ENCODE data around the gene NFAM1. TPM values are rescaled to one million over a fixed set of nuclear protein-coding genes. Genes with fewer than 3 reads are reported as not detected.

Gene NFAM1
- total and polyA plus RNA-seq, 12 donors = 0.44 to 11.2 (median 7.1) TPM

GRCh38 chr22:42367980-42368378 is 64.2 kb downstream of the NFAM1 start:
- H3K9me3 ChIP-seq (replicated peaks in 1 of 3) = no peaks in the 10 kb centered on the region
- peak in 2 of 7 donors; percentile 17 to 64 for DNase-seq
- no peaks in the 10 kb centered on the region for H3K36me3 ChIP-seq (replicated peaks in 1 of 2)
- peak overlapping the region in 1 of 4 donors; percentile 79 for H3K4me3 ChIP-seq
- no peaks in the 10 kb centered on the region for H3K27me3 ChIP-seq
- H3K4me1 ChIP-seq (replicated peaks in 1 of 2) = peaks cover 11 to 28% of the 10 kb centered on the region in 2 donors
- peak overlapping the region in 1 of 5 donors; percentile 38 for H3K27ac ChIP-seq
- TF ChIP-seq POLR2A (IDR thresholded peaks at IDR 0.05) = no peak
- no peak for TF ChIP-seq CTCF (IDR thresholded peaks at IDR 0.05)
- intact Hi-C loops (cut with DNase I) = no loop called here
- 11 to 37% (median 22%) methylated on average over 3 to 11 of the region's 11 CpGs for WGBS, 4 donors

- intact Hi-C loops (cut with DNase I) = no loop called here
- peak in 4 of 7 donors; percentile 56 to 73 (median 60) for DNase-seq
- Histone ChIP-seq H3K27me3 (no peaks in the 10 kb centered on the region), H3K4me3 (no peak overlapping the region), H3K9me3 (replicated peaks in 1 of 3) (no peaks in the 10 kb centered on the region), H3K4me1 (replicated peaks in 1 of 2) (peaks cover 11 to 28% of the 10 kb centered on the region in 2 donors), H3K27ac (peak overlapping the region in 2 of 5 donors; percentile 40 to 63), H3K36me3 (replicated peaks in 1 of 2) (no peaks in the 10 kb centered on the region)
- TF ChIP-seq POLR2A (IDR thresholded peaks at IDR 0.05) (no peak), CTCF (IDR thresholded peaks at IDR 0.05) (no peak)
- WGBS, 4 donors = 59 to 77% (median 64%) methylated on average over 7 to 8 of the region's 8 CpGs
These were observed 65.2 kb downstream of the NFAM1 start for GRCh38 chr22:42366806-42367581.

- peak in 2 of 7 donors; percentile 30 to 39 for DNase-seq
- Histone ChIP-seq H3K36me3 (replicated peaks in 1 of 2) (no peaks in the 10 kb centered on the region), H3K27me3 (no peaks in the 10 kb centered on the region), H3K9me3 (replicated peaks in 1 of 3) (no peaks in the 10 kb centered on the region), H3K4me3 (no peak overlapping the region), H3K27ac (peak overlapping the region in 2 of 5 donors; percentile 23 to 63), H3K4me1 (replicated peaks in 1 of 2) (peaks cover 11 to 28% of the 10 kb centered on the region in 2 donors)
- intact Hi-C loops (cut with DNase I) = no loop called here
- WGBS, 4 donors = 54 to 76% (median 67%) methylated on average over 10 of the region's 10 CpGs
- TF ChIP-seq CTCF (IDR thresholded peaks at IDR 0.05) = no peak
These were observed 66.1 kb downstream of the NFAM1 start for GRCh38 chr22:42365942-42366695.

- no peak for TF ChIP-seq CTCF (IDR thresholded peaks at IDR 0.05)
- no peak for TF ChIP-seq POLR2A (IDR thresholded peaks at IDR 0.05)
- Histone ChIP-seq H3K9me3 (replicated peaks in 1 of 3) (no peaks in the 10 kb centered on the region), H3K36me3 (replicated peaks in 1 of 2) (no peaks in the 10 kb centered on the region), H3K27ac (peak overlapping the region in 2 of 5 donors; percentile 23 to 63), H3K27me3 (no peaks in the 10 kb centered on the region), H3K4me3 (no peak overlapping the region), H3K4me1 (replicated peaks in 1 of 2) (peaks cover 11 to 28% of the 10 kb centered on the region in 2 donors)
- intact Hi-C loops (cut with DNase I) = no loop called here
- 48 to 60% (median 57%) methylated on average over 10 to 14 of the region's 14 CpGs for WGBS, 4 donors
- peak in 1 of 7 donors; percentile 78 for DNase-seq
These were observed 66.9 kb downstream of the NFAM1 start for GRCh38 chr22:42365111-42365865.

All from adrenal gland (tissue), 12 donors.